GM12801 (cell line): Measurements from ENCODE around the gene LHFPL2.

Experiments
- CTCF ChIP-seq: IDR thresholded peaks from one replicate; pipeline ENCODE4 v1.5.1; 2011; ENCODE audit warnings: control low read depth; ENCODE audit not compliant: insufficient read length; ENCODE audit errors: extremely low read depth

Gene LHFPL2

GRCh38 chr5:78618303-78618702 is 30.3 kb downstream of the LHFPL2 start:
- no peak for TF ChIP-seq CTCF

DNA sequence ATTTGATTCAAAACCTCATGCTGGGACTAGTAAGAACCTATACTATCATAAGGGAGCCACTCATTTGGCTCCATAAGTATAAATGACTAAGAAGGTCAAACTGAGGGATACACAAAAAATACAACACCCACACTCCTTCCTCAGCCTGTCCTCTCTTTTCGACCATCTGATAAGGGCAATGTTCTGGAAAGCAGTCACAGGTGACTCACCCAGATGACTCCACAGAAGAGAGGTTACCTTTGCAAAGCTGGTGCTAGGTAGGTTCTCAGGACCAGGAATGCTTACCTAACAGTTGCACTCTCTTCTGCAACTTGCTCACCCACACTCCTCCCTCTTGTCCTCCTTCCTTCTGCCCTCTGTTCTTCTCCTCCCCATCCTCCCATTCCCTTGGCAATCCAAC is 32.9 kb downstream of the LHFPL2 start:
- no peak for TF ChIP-seq CTCF

- no peak for TF ChIP-seq CTCF
Observed at GRCh38 chr5:78614816-78615215, 33.8 kb downstream of the LHFPL2 start.

DNA sequence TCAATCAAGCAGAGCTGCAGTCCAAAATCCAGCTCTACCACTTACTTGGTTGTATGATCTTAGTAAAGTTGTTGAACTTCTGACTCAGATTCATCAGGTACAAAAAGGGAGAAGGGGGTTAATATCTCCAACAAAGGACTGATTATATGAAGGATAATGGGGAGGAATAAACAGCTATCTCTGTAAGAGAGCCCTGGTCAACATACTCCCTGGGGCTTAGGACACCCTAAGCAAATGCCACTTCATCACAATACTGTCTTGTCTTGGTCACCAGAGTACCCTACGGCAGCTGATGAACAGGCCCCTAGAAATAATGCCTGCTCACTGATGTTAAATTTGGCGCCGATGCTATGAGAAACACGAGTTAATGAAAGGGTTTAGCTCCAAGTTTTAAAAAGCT is 34.8 kb downstream of the LHFPL2 start:
- TF ChIP-seq CTCF: no peak

GRCh38 chr5:78613151-78613533 is 35.4 kb downstream of the LHFPL2 start:
- TF ChIP-seq CTCF: no peak

GRCh38 chr5:78612227-78613150 is 36.1 kb downstream of the LHFPL2 start:
- no peak for TF ChIP-seq CTCF

DNA sequence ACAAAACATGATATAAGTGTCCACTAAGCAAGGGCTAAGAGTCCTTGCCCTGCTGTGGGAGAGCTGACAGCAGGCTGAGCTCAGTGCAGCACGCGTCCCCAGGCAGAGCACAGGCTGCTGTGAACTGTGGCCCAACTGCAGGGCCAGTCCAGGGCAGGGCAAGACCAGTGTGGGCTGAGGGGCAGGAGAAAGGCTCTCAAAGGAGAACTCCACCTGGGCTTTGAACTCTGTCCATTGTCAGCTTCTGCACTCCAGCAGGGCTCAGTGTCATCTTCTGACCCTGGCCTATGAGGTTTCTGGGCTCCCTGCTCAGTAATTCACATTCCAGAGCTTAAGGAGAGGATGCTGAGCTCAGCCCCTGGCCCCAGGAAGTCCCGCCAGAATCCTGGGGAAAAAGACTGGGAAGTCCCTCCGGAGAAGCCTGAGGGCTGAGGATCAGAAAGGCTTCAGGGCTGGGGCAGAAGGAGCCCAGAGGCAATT is 37.4 kb downstream of the LHFPL2 start:
- TF ChIP-seq CTCF: no peak
